RWPE1 (cell line): ENCODE measurements around the gene SH3RF3.

Experiments
- CTCF ChIA-PET: fragments of 350-600 bp; sonication (Branson Sonifier 250); formaldehyde crosslinking; extraction: SDS; loops from one replicate; lab custom pipeline; 2021; lab: Yijun Ruan, JAX
- POLR2A ChIA-PET: fragments of 400-600 bp; formaldehyde crosslinking; extraction: SDS; loops from one replicate; lab custom pipeline; 2020; ENCODE audit warnings: antibody characterized with exemption; ENCODE audit not compliant: low non-redundant PET; lab: Yijun Ruan, JAX
- DNase-seq: peaks from one replicate; pipeline ENCODE4 v3.0.0; 2012; ENCODE audit warnings: low spot score
- H3K27ac ChIP-seq: fragments of 450-650 bp; 2 replicates; pipeline ENCODE4 v1.5.1; 2017
- CTCF ChIP-seq: fragments of 450-650 bp; conservative IDR thresholded peaks from 2 replicates; pipeline ENCODE4 v1.5.1; 2017; ENCODE audit warnings: low read depth, mild to moderate bottlenecking

Gene SH3RF3

GRCh38 chr2:109433926-109434325 lies 304.9 kb downstream of the SH3RF3 start:
- no peak overlapping the region for H3K27ac ChIP-seq
- ChIA-PET POLR2A (no interaction called here), CTCF (no interaction called here)
- no peak for DNase-seq
- TF ChIP-seq CTCF: no peak

DNA sequence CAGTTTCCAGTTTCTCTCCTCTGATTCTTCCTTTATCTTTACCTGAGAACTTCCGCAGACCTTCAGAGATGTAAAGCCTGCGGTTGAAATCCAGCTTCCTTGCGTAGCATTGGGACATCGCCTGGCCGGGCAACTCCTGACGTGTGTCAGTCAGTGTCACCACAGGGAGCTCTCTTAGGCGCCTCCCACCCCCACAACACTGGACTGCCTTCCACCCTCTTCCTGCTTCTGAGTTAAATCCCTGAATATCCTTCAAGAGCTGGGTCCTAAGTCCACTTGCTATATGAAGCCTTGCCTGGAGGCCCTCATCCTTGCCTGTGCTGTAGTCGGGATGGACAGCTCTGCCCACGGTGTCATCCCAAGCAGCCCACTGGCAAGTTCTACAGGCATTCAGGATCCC lies 305.3 kb downstream of the SH3RF3 start:
- no peak overlapping the region for H3K27ac ChIP-seq
- ChIA-PET CTCF (no interaction called here), POLR2A (no interaction called here)
- DNase-seq: no peak
- TF ChIP-seq CTCF: no peak

- no peak for DNase-seq
- POLR2A ChIA-PET: no interaction called here
- CTCF ChIA-PET: no interaction called here
- TF ChIP-seq CTCF: no peak
- H3K27ac ChIP-seq: no peak overlapping the region
Observed at GRCh38 chr2:109435066-109435690, 306.2 kb downstream of the SH3RF3 start.

GRCh38 chr2:109435901-109436598 lies 307.0 kb downstream of the SH3RF3 start:
- H3K27ac ChIP-seq: no peak overlapping the region
- ChIA-PET POLR2A (no interaction called here), CTCF (interaction anchor here (0.7 kb wide), 1 partner anchor 280 kb away, joined by 5 read pairs; no protein-coding TSS in a partner anchor)
- no peak for TF ChIP-seq CTCF
- no peak for DNase-seq

DNA sequence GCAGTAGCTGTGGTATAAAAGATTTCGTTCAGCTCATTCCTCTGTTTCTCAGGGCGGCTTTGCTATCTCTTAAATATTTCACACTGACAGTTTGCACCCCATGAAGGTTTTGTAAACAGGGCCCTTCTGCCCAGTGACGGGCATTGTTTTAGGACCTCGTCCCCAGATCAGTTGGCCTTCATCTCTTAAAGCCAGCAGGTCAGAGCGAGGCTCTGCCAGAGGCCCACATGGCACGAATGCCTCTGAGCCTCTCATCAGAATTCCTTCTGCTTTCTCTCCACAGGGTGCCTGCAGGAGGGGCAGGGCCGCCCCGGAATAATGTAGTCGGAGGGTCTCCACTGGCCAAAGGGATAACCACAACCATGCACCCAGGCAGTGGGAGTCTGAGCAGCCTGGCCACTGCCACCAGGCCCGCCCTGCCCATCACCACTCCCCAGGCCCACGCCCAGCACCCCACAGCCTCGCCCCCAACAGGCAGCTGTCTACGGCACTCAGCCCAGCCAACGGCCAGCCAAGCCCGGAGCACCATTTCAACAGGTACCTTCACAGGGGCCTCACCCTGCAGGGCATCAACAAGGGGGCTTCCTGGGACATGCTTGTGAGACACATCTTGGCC lies 307.7 kb downstream of the SH3RF3 start:
- POLR2A ChIA-PET: no interaction called here
- CTCF ChIA-PET: interaction anchor here (0.7 kb wide), 1 partner anchor 279 kb away, joined by 5 read pairs; no protein-coding TSS in a partner anchor

More for the DNA sequence above, 307.7 kb downstream of the SH3RF3 start:
- no peak for TF ChIP-seq CTCF
- H3K27ac ChIP-seq: no peak overlapping the region
- no peak for DNase-seq
